ENCODE results near the gene NEU4. TPM values are rescaled to one million over a fixed set of nuclear protein-coding genes. Genes with fewer than 3 reads are reported as not detected.
A peak's percentile ranks its signal among the peaks of the same experiment; 100 is the strongest.

The NEU4 gene
- total RNA-seq, 2 donors from 2014 or later: 0.16 to 0.38 TPM

DNA sequence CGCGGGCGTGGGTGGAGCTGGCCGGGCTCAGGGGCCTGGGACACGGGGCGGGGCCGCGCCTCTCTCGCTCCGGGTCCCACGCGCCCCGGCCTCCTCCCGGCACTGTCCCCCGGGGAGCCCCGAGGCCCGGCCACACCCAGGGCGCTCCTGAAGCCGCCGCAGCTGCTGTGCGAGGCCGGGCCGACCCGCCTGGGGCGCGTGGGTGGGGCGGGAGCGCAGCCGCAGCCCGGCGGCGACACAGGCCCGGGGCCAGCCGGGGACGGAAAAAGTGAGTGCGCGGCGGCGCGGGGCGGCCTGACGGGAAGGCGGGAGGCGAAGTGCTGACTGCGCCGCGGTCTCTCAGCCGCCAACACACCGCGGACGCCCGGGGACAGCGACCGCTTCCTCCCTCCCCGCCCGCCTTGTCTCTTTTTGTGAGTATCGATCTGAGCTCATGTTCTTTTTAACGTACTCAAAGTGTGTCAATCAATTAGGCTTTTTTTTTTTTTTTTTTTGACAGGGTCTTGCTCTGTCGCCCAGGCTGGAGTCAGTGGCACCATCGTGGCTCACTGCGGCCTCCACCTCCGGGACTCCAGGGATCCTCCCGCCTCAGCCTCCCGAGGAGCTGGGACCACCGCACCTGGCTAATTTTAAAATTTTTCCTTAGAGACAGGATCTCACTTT, 35.2 kb downstream of the NEU4 start:
- ATAC-seq (peak; percentile 89 to 90), DNase-seq (peak; percentile 87)
- intact Hi-C loops (cut with DNase I): no loop called here

DNA sequence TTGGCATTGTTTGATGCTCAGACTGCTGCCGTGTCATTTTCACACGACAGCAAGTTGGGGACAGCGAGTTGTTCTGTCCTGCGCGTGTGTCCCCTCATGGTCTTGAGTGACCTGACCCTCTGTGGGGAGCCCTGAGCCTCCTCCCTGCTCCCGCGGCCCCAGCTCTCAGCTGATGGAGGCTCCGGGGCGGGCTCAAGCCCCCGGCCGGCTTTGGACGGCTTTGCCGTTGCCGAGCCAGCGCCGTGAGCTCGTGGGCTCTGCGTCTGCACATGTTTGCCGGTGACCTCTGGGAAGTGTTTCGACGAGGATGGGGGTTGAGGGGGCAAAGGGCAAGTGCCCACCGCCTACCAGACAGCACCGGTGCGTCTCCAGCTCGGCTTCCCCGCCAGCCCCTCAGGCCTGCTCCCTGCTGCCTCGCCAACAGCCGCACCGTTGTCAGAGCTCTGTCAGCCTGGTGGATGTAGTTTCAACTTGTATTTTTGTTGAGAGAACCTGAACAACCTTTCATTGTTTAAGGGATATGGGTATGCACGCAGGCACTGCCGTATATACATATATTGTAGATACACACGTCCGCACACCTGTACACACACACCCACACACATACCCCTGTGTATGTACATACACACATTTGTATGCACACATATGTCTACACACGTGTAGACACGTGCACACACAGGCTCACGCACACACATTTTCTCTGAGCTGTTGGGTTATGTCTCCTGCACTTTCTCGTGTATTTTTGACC, 36.0 kb downstream of the NEU4 start:
- DNase-seq (peak; percentile 10), ATAC-seq (no peak)

DNA sequence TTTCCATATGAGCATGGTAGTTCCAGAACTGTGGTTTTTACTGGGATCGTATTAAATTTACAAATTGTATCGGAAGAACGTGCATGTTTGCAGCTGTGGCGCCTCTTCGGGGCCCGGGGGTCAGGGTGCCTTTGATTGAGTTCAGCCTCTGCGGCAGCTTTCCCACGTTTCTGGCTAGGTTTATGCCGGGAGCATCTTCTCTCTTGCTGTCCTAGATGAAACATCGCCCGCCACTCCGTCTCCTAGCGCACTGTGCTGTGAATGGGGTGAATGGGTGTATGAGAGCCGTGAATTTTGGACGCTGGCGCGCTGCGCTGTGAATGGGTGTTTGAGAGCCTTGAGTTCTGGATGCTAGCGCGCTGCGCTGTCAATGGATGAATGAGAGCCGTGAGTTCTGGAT, 37.4 kb downstream of the NEU4 start:
- intact Hi-C loops (cut with DNase I): no loop called here
- DNase-seq (peak; percentile 18), ATAC-seq (no peak)

More for the DNA sequence above, 36.0 kb downstream of the NEU4 start:
- intact Hi-C loops (cut with DNase I): no loop called here

- ATAC-seq (no peak), DNase-seq (peak; percentile 19)
- intact Hi-C loops (cut with DNase I): no loop called here
Observed at GRCh38 chr2:241848761-241849615, 40.0 kb downstream of the NEU4 start.

GRCh38 chr2:241849616-241850543, 40.9 kb downstream of the NEU4 start:
- intact Hi-C loops (cut with DNase I): no loop called here
- ATAC-seq (no peak), DNase-seq (peak; percentile 20)

GRCh38 chr2:241850544-241851324, 41.7 kb downstream of the NEU4 start:
- no peak for ATAC-seq

DNA sequence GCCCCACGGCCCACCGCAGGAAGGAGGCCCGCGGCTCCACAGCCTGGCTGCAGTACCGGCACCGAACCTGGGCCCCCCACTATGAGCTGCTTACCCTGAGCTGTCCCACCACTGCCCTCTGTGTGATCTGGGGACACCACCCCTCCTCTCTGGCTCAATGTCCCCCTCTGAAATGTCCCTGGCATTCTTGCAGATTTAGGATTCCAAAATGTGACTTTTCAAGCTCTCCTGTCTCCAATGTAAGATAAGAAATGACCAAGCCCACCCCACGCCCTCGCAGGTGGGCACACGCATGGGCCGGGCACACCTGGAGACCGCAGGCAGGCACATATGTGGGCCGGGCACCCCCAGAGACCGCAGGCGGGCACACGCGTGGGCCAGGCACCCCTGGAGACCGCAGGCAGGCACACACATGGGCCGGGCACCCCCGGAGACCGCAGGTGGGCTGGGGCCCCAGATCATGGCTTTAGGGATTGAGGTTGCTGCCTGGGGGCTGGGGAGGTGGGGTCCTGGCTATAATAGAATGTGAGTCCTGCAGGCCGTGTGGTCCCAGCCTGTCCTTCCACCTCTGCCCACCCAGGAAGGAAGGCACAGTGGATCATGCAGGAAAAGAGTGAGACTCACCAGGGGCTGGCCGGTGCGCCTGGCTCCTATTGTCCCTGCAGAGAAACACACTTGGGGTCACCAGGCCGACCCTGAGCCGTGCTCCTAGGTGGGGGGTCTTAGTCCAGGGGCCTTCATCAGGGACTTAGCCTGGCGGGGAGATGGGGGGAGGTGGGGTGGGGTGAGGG, 42.5 kb downstream of the NEU4 start:
- ATAC-seq (no peak), DNase-seq (no peak)
- intact Hi-C loops (cut with DNase I): no loop called here

More at GRCh38 chr2:241850544-241851324, 41.7 kb downstream of the NEU4 start:
- intact Hi-C loops (cut with DNase I): no loop called here
- DNase-seq: peak; percentile 12

DNA sequence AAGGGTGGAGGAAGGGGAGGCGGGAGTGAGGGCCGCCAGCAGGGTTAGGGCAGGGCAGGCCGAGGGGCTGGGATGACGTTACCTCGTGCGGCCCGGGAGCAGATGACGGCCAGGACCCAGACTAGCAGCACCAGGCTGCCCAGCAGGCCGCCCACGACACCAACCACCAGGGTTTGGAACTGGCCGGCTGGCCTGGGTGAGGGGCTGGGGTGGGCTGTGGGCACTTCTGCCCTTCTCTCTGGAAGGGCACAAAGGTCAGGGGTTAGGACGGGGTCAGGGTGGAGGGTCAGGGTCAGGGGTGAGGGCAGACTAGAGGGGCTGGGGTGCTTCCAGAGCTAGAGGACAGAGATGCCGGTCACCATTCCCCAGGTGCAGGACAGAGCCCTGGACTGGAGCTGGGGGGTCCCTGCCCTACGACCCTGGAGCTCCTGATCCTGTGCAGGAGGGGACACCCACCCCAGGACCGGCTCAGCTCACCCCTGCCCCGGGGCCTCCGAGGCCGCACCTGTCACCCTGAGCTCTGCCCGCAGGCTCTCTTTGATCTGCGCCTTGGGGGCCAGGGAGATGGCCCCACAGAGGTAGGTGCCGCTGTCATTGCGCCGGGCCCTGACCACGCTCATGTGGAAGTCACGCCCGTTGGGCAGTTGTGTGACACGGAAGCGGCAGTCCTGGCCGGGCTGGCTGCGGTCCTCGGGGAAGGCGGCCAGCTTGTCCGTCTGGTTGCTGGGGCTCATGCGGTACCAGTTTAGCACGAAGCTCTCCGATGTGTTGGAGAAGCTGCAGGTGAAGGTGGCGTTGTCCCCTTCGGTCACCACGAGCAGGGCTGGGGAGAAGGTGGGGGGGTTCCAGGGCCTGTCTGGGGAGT, 43.4 kb downstream of the NEU4 start:
- DNase-seq (peak; percentile 16), ATAC-seq (no peak)
- intact Hi-C loops (cut with DNase I): no loop called here

DNA sequence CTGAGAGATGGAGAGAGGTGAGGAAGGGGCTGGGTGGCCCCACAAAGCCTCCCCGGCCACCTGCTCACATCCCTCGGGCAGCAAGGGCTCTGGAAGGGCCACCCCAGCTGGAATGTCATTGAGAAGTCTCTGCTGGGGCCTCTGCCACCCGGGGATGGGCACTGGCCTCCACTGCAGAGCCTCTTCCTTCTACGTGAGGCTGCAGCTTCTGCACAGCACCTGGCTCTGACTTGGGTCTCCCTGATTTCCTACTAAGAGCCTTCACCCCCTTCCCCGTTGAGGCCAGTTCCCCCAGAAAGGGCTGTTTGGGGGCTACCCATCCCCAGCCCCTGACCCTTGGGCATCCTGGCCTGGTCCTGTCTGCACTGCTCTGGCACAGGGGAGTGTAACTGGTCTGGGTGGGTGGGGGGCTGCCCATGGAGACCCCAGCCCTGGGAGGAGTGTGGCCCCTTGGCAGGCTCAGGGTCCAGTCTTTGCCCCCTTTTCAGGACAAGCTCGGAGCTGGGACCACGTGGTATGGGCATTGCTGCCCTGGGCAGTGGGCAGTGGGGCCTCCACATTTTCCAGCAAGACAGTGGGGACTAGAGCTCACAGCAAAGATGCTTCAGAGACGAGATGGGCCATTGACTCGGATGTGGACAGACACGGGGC, 44.1 kb downstream of the NEU4 start:
- DNase-seq (peak; percentile 18), ATAC-seq (no peak)
- intact Hi-C loops (cut with DNase I): no loop called here

- intact Hi-C loops (cut with DNase I): no loop called here
- peak; percentile 29 to 62 for ATAC-seq
- peak; percentile 37 for DNase-seq
Observed at GRCh38 chr2:241853651-241854341, 44.8 kb downstream of the NEU4 start.

- intact Hi-C loops (cut with DNase I): no loop called here
- DNase-seq (peak; percentile 52), ATAC-seq (peak; percentile 2 to 23)
Observed at GRCh38 chr2:241854342-241855244, 45.6 kb downstream of the NEU4 start.

- DNase-seq (peak; percentile 21), ATAC-seq (no peak)
- intact Hi-C loops (cut with DNase I): no loop called here
Observed at GRCh38 chr2:241855245-241855887, 46.4 kb downstream of the NEU4 start.

GRCh38 chr2:241855888-241856422, 47.0 kb downstream of the NEU4 start:
- ATAC-seq: no peak
- intact Hi-C loops (cut with DNase I): no loop called here
- DNase-seq: peak; percentile 21

Data from left cardiac atrium (tissue), 4 donors.